ENCODE results near the gene ZNFX1. TPM values are rescaled to one million over a fixed set of nuclear protein-coding genes. Genes with fewer than 3 reads are reported as not detected.

Gene ZNFX1
- total and polyA plus RNA-seq, 12 donors = 10.7 to 39.6 (median 27.0) TPM

DNA sequence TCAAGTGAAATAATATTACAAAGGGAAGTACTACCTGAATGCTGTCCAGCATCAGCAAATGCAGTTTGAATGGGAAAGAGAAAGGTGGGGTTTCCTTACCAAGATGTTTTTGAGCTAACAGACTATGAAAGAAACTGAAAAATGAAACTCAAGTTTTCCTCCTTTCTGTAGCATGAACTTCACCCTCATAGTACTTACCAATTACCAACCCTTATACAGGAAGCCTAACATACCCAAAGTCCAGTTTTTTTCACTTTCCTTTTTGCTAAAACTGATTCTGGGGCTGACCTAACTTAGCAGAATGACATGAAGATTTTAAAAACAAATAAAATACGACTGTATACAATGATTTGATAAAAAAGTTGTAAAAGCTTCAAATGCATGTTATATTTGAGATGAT, 5.2 kb downstream of the ZNFX1 start:
- H3K27me3 ChIP-seq = no peaks in the 10 kb centered on the region
- intact Hi-C loops (cut with DNase I) = no loop called here
- H3K36me3 ChIP-seq (replicated peaks in 1 of 2) = peaks cover 0 to 58% of the 10 kb centered on the region in 2 donors
- DNase-seq = no peak
- no peak for TF ChIP-seq POLR2A (IDR thresholded peaks at IDR 0.05)
- TF ChIP-seq, protein P1, sequence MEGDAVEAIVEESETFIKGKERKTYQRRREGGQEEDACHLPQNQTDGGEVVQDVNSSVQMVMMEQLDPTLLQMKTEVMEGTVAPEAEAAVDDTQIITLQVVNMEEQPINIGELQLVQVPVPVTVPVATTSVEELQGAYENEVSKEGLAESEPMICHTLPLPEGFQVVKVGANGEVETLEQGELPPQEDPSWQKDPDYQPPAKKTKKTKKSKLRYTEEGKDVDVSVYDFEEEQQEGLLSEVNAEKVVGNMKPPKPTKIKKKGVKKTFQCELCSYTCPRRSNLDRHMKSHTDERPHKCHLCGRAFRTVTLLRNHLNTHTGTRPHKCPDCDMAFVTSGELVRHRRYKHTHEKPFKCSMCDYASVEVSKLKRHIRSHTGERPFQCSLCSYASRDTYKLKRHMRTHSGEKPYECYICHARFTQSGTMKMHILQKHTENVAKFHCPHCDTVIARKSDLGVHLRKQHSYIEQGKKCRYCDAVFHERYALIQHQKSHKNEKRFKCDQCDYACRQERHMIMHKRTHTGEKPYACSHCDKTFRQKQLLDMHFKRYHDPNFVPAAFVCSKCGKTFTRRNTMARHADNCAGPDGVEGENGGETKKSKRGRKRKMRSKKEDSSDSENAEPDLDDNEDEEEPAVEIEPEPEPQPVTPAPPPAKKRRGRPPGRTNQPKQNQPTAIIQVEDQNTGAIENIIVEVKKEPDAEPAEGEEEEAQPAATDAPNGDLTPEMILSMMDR (IDR thresholded peaks at IDR 0.05) = no peak
- no peak overlapping the region for H3K27ac ChIP-seq
- H3K4me3 ChIP-seq = no peak overlapping the region
- WGBS, 4 donors = 72 to 89% (median 77%) methylated on average over 1 of the region's 1 CpG
- H3K4me1 ChIP-seq (replicated peaks in 1 of 2) = peaks cover 17 to 62% of the 10 kb centered on the region in 2 donors
- H3K9me3 ChIP-seq (replicated peaks in 1 of 3) = no peaks in the 10 kb centered on the region

DNA sequence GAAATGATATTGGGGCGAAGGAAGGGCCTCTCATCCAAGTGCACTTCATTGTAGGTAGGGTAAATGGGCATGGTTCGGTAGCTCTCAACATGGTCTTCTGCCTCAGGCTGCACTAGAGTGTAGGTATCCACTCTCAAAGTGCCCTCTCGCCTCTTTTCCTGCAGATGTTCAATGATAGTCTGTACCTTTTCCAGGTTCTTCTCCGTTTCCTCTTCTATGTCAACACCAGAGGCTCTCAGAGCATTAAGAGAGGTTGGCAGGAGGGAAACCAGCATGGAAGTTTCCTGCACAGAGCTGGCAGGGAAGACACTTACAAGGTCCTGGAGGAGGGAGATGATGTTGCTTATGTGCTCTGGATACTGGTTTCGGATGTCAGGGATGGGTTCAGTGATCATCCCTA, 7.1 kb downstream of the ZNFX1 start:
- H3K27me3 ChIP-seq = no peaks in the 10 kb centered on the region
- intact Hi-C loops (cut with DNase I) = no loop called here
- TF ChIP-seq, protein P1 (IDR thresholded peaks at IDR 0.05) = no peak
- no peak for TF ChIP-seq POLR2A (IDR thresholded peaks at IDR 0.05)
- 94 to 97% (median 96%) methylated on average over 5 of the region's 5 CpGs for WGBS, 4 donors
- peaks cover 0 to 61% of the 10 kb centered on the region in 2 donors for H3K36me3 ChIP-seq (replicated peaks in 1 of 2)
- no peak overlapping the region for H3K27ac ChIP-seq
- H3K4me3 ChIP-seq = no peak overlapping the region
- no peak for DNase-seq
- H3K9me3 ChIP-seq (replicated peaks in 1 of 3) = no peaks in the 10 kb centered on the region
- H3K4me1 ChIP-seq (replicated peaks in 1 of 2) = peaks cover 5 to 60% of the 10 kb centered on the region in 2 donors

DNA sequence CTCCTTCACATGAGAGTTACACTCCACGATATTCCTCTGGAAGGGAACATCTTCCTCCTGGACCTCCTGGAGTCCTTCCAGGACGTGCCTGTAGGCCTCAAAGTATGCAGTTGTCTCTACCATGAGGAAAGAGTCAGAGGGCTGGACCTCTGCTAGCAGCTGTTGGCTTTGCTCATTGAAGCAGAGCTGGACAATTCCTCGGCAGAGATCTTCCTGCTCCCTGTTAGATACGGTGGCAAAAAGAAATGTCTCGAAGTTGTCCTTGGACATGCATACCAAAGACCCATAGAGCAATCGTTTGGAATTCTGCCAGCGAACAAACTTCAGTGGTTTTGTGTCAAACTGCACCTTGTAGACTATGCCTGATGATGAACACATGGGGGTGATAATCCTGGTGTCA, 7.7 kb downstream of the ZNFX1 start:
- peak overlapping the region in 1 of 5 donors; percentile 19 for H3K27ac ChIP-seq
- H3K36me3 ChIP-seq (replicated peaks in 1 of 2) = peaks cover 0 to 65% of the 10 kb centered on the region in 2 donors
- H3K9me3 ChIP-seq (replicated peaks in 1 of 3) = no peaks in the 10 kb centered on the region
- peaks cover 3 to 57% of the 10 kb centered on the region in 2 donors for H3K4me1 ChIP-seq (replicated peaks in 1 of 2)
- no peaks in the 10 kb centered on the region for H3K27me3 ChIP-seq
- H3K4me3 ChIP-seq = no peak overlapping the region
- intact Hi-C loops (cut with DNase I) = no loop called here
- 68 to 75% (median 71%) methylated on average over 4 to 7 of the region's 7 CpGs for WGBS, 4 donors
- DNase-seq = no peak
- TF ChIP-seq POLR2A (IDR thresholded peaks at IDR 0.05) = no peak
- TF ChIP-seq, protein P1 (IDR thresholded peaks at IDR 0.05) = no peak

DNA sequence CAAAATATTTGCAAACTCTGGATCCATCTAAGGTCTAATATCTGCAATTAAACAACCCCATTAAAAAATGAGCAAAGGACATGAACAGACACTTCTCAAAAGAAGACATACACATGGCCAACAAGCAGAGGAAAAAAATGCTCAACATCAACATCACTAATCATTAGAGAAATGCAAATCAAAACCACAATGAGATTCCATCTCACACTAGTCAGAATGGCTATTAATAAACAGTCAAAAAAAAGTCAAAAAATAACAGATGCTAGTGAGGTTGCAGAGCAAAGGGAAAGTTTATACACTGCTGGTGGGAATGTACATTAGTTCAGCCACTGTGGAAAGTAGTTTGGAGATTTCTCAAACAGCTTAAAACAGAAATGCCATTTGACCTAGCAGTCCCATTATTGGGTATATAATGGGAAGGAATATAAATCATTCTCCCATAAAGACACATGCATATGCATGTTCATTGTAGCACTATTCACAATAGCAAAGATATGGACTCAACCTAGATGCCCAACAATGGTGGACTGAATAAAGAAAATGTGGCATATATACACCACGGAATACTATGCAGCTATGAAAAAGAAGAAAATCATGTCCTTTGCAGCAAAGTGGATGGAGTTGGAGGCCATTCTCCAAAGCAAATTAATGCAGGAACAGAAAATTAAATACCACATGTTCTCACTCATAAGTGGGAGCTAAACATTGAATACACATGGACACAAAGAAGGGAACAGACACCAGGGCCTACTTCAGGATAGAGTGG, 9.1 kb downstream of the ZNFX1 start:
- TF ChIP-seq POLR2A (IDR thresholded peaks at IDR 0.05) = no peak
- TF ChIP-seq, protein P1 (IDR thresholded peaks at IDR 0.05) = no peak
- Histone ChIP-seq H3K4me1 (replicated peaks in 1 of 2) (peaks cover 3 to 52% of the 10 kb centered on the region in 2 donors), H3K4me3 (peak overlapping the region in 1 of 4 donors; percentile 12), H3K27me3 (no peaks in the 10 kb centered on the region), H3K36me3 (replicated peaks in 1 of 2) (peaks cover 0 to 67% of the 10 kb centered on the region in 2 donors), H3K9me3 (replicated peaks in 1 of 3) (no peaks in the 10 kb centered on the region), H3K27ac (no peak overlapping the region)
- intact Hi-C loops (cut with DNase I) = no loop called here
- WGBS, 4 donors = 93 to 100% (median 98%) methylated on average over 1 of the region's 1 CpG
- DNase-seq = no peak
